Activated naive CD8-positive, alpha-beta T cell treated with anti-CD3 and anti-CD28 coated beads, Interleukin-2, amount 50 U/mL, for 24 hours (primary cell): ENCODE data around the gene SEC24C.

ENCODE experiments used
- ATAC-seq: fragments of 150-1000 bp; cut with Tn5 transposase; one replicate; pipeline ENCODE4 v1.10.0; 2021
- DNase-seq: peaks from one replicate; pipeline ENCODE4 v3.0.0; 2021
- H3K27ac Mint-ChIP-seq: one replicate; pipeline ENCODE4 v1.8.0; 2021; ENCODE audit warnings: mild to moderate bottlenecking, mixed read lengths
- H3K27me3 Mint-ChIP-seq: one replicate; pipeline ENCODE4 v1.8.0; 2021; ENCODE audit warnings: mixed read lengths
- H3K36me3 Mint-ChIP-seq: one replicate; pipeline ENCODE4 v1.8.0; 2021; ENCODE audit warnings: low read depth, mixed read lengths
- H3K4me1 Mint-ChIP-seq: one replicate; pipeline ENCODE4 v1.8.0; 2021; ENCODE audit warnings: mixed read lengths
- H3K4me3 Mint-ChIP-seq: one replicate; pipeline ENCODE4 v1.8.0; 2021; ENCODE audit warnings: mild to moderate bottlenecking, moderate library complexity, mixed read lengths
- H3K9me3 Mint-ChIP-seq: one replicate; pipeline ENCODE4 v1.8.0; 2021; ENCODE audit warnings: mixed read lengths

Gene SEC24C

GRCh38 chr10:73744664-73744975, 448 bp downstream of the SEC24C start:
- H3K9me3 Mint-ChIP-seq, result no peaks in the 10 kb centered on the region
- H3K36me3 Mint-ChIP-seq, result peaks cover 24% of the 10 kb centered on the region
- ATAC-seq (peak; percentile 50), DNase-seq (peak; percentile 73)
- peak overlapping the region; percentile 100 for H3K27ac Mint-ChIP-seq
- peaks cover 54% of the 10 kb centered on the region for H3K4me1 Mint-ChIP-seq
- no peaks in the 10 kb centered on the region for H3K27me3 Mint-ChIP-seq
- peak overlapping the region; percentile 96 for H3K4me3 Mint-ChIP-seq

GRCh38 chr10:73746721-73747120, 2.5 kb downstream of the SEC24C start:
- peaks cover 56% of the 10 kb centered on the region for H3K4me1 Mint-ChIP-seq

GRCh38 chr10:73750819-73751218, 6.6 kb downstream of the SEC24C start:
- Mint-ChIP-seq H3K27ac (no peak overlapping the region), H3K4me1 (peaks cover 27% of the 10 kb centered on the region), H3K4me3 (no peak overlapping the region)

More at GRCh38 chr10:73746721-73747120, 2.5 kb downstream of the SEC24C start:
- Mint-ChIP-seq H3K27ac (peak overlapping the region; percentile 61), H3K9me3 (no peaks in the 10 kb centered on the region), H3K27me3 (no peaks in the 10 kb centered on the region), H3K4me3 (peak overlapping the region; percentile 58), H3K36me3 (peaks cover 38% of the 10 kb centered on the region)
- DNase-seq, result no peak
- no peak for ATAC-seq

GRCh38 chr10:73756183-73756582, 12.0 kb downstream of the SEC24C start:
- peak overlapping the region; percentile 38 for H3K27ac Mint-ChIP-seq
- H3K4me3 Mint-ChIP-seq, result no peak overlapping the region
- H3K9me3 Mint-ChIP-seq, result no peaks in the 10 kb centered on the region
- no peaks in the 10 kb centered on the region for H3K27me3 Mint-ChIP-seq
- peaks cover 50% of the 10 kb centered on the region for H3K36me3 Mint-ChIP-seq
- DNase-seq (no peak), ATAC-seq (no peak)
- peaks cover 38% of the 10 kb centered on the region for H3K4me1 Mint-ChIP-seq

More at GRCh38 chr10:73750819-73751218, 6.6 kb downstream of the SEC24C start:
- Mint-ChIP-seq H3K36me3 (peaks cover 52% of the 10 kb centered on the region), H3K27me3 (no peaks in the 10 kb centered on the region), H3K9me3 (no peaks in the 10 kb centered on the region)
- no peak for DNase-seq
- ATAC-seq, result no peak

GRCh38 chr10:73758704-73759511, 14.7 kb downstream of the SEC24C start:
- Mint-ChIP-seq H3K4me1 (peaks cover 52% of the 10 kb centered on the region), H3K36me3 (peaks cover 50% of the 10 kb centered on the region), H3K27ac (peak overlapping the region; percentile 82), H3K9me3 (no peaks in the 10 kb centered on the region), H3K4me3 (peak overlapping the region; percentile 5), H3K27me3 (no peaks in the 10 kb centered on the region)
- ATAC-seq (no peak), DNase-seq (no peak)

DNA sequence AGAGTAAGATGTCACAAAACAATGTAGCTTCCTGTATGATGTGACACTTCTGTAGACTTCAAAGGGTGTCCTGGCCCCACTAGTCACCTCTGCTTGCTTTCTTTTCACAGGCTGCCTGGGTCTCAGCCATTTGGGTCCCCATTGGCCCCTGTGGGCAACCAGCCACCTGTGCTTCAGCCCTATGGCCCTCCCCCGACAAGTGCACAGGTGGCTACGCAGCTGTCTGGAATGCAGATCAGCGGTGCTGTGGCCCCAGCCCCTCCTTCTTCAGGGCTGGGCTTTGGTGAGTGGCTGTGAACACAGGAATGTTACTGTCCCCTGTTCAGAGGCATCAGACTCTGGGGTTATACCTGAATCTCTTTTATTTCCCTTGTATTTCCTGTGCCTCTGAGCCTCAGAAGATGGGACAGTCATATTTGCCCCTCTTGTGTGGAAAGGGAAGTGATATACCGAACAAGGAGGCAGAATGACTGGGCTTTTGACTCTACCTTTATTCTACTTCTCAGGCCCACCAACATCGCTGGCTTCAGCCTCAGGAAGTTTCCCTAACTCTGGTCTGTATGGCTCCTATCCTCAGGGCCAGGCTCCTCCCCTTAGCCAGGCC, 15.4 kb downstream of the SEC24C start:
- H3K36me3 Mint-ChIP-seq, result peaks cover 51% of the 10 kb centered on the region
- peaks cover 50% of the 10 kb centered on the region for H3K4me1 Mint-ChIP-seq
- H3K9me3 Mint-ChIP-seq, result no peaks in the 10 kb centered on the region
- ATAC-seq (peak; percentile 41), DNase-seq (no peak)
- H3K27me3 Mint-ChIP-seq, result no peaks in the 10 kb centered on the region
- peak overlapping the region; percentile 82 for H3K27ac Mint-ChIP-seq
- H3K4me3 Mint-ChIP-seq, result no peak overlapping the region

- Mint-ChIP-seq H3K4me3 (no peak overlapping the region), H3K36me3 (peaks cover 62% of the 10 kb centered on the region), H3K4me1 (peaks cover 45% of the 10 kb centered on the region), H3K9me3 (no peaks in the 10 kb centered on the region), H3K27me3 (no peaks in the 10 kb centered on the region), H3K27ac (no peak overlapping the region)
- DNase-seq (no peak), ATAC-seq (no peak)
Measured at GRCh38 chr10:73761781-73762180, 17.6 kb downstream of the SEC24C start.

- ATAC-seq (peak; percentile 38), DNase-seq (no peak)
- Mint-ChIP-seq H3K36me3 (peaks cover 62% of the 10 kb centered on the region), H3K27ac (peak overlapping the region; percentile 82), H3K9me3 (no peaks in the 10 kb centered on the region), H3K4me1 (peaks cover 42% of the 10 kb centered on the region), H3K4me3 (no peak overlapping the region), H3K27me3 (no peaks in the 10 kb centered on the region)
Measured at GRCh38 chr10:73762915-73763314, 18.7 kb downstream of the SEC24C start.

- Mint-ChIP-seq H3K27ac (peak overlapping the region; percentile 82), H3K4me3 (no peak overlapping the region), H3K36me3 (peaks cover 61% of the 10 kb centered on the region), H3K4me1 (peaks cover 38% of the 10 kb centered on the region), H3K27me3 (no peaks in the 10 kb centered on the region), H3K9me3 (no peaks in the 10 kb centered on the region)
- no peak for DNase-seq
- no peak for ATAC-seq
Measured at GRCh38 chr10:73763343-73763742, 19.2 kb downstream of the SEC24C start.

- H3K27me3 Mint-ChIP-seq, result no peaks in the 10 kb centered on the region
- H3K27ac Mint-ChIP-seq, result no peak overlapping the region
- no peaks in the 10 kb centered on the region for H3K9me3 Mint-ChIP-seq
- DNase-seq, result no peak
- ATAC-seq, result no peak
- peaks cover 68% of the 10 kb centered on the region for H3K36me3 Mint-ChIP-seq
- H3K4me1 Mint-ChIP-seq, result peaks cover 28% of the 10 kb centered on the region
- H3K4me3 Mint-ChIP-seq, result no peak overlapping the region
Measured at GRCh38 chr10:73765066-73765465, 20.9 kb downstream of the SEC24C start.

DNA sequence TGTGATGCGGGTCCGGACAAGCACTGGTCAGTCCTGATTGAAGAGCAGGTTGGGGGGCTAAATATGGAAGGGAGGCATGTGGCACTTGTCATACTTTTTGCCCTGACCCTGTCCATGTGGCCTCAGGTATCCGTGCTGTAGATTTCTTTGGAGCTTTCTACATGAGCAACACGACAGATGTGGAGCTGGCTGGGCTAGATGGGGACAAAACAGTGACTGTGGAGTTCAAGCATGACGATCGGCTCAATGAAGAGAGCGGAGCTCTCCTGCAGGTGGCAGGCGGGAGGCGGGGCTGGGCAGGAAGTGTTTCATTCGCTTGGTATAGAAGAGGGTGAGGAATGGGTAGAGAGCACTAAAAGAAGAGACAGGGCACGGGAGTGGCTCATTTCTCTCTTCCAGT, 24.7 kb downstream of the SEC24C start:
- Mint-ChIP-seq H3K27ac (peak overlapping the region; percentile 23), H3K4me1 (peaks cover 21% of the 10 kb centered on the region), H3K27me3 (no peaks in the 10 kb centered on the region), H3K9me3 (no peaks in the 10 kb centered on the region), H3K4me3 (no peak overlapping the region), H3K36me3 (peaks cover 65% of the 10 kb centered on the region)
- ATAC-seq (no peak), DNase-seq (peak; percentile 41)

GRCh38 chr10:73769396-73769795, 25.2 kb downstream of the SEC24C start:
- DNase-seq (no peak), ATAC-seq (no peak)
- Mint-ChIP-seq H3K9me3 (no peaks in the 10 kb centered on the region), H3K4me3 (no peak overlapping the region), H3K36me3 (peaks cover 67% of the 10 kb centered on the region), H3K27ac (peak overlapping the region; percentile 23), H3K4me1 (peaks cover 26% of the 10 kb centered on the region), H3K27me3 (no peaks in the 10 kb centered on the region)

GRCh38 chr10:73771722-73772280, 27.6 kb downstream of the SEC24C start:
- H3K36me3 Mint-ChIP-seq, result peaks cover 62% of the 10 kb centered on the region
- no peaks in the 10 kb centered on the region for H3K9me3 Mint-ChIP-seq
- DNase-seq (peak; percentile 84), ATAC-seq (peak; percentile 48)
- H3K4me1 Mint-ChIP-seq, result peaks cover 38% of the 10 kb centered on the region
- peak overlapping the region; percentile 96 for H3K27ac Mint-ChIP-seq
- H3K4me3 Mint-ChIP-seq, result peak overlapping the region; percentile 96
- no peaks in the 10 kb centered on the region for H3K27me3 Mint-ChIP-seq

- H3K36me3 Mint-ChIP-seq, result peaks cover 65% of the 10 kb centered on the region
- peak overlapping the region; percentile 96 for H3K27ac Mint-ChIP-seq
- DNase-seq (peak; percentile 87), ATAC-seq (peak; percentile 72)
- no peaks in the 10 kb centered on the region for H3K27me3 Mint-ChIP-seq
- H3K9me3 Mint-ChIP-seq, result no peaks in the 10 kb centered on the region
- H3K4me3 Mint-ChIP-seq, result peak overlapping the region; percentile 96
- peaks cover 45% of the 10 kb centered on the region for H3K4me1 Mint-ChIP-seq
Measured at GRCh38 chr10:73772281-73773151, 28.3 kb downstream of the SEC24C start.
